PFSK-1 (cell line): ENCODE measurements around the gene USPL1.

Source experiments
- POLR2AphosphoS5 ChIP-seq: IDR thresholded peaks from 2 replicates; pipeline ENCODE4 v1.6.1; 2012; ENCODE audit warnings: low read depth, mild to moderate bottlenecking, control low read depth, low read length, moderate library complexity
- SIN3A ChIP-seq: IDR thresholded peaks from 2 replicates; pipeline ENCODE4 v1.6.1; 2012; ENCODE audit warnings: mild to moderate bottlenecking, low read length, moderate library complexity, borderline replicate concordance; ENCODE audit not compliant: insufficient read depth
- TAF1 ChIP-seq: IDR thresholded peaks from 2 replicates; pipeline ENCODE4 v1.6.1; 2012; ENCODE audit warnings: low read length, control low read depth, borderline replicate concordance; ENCODE audit not compliant: insufficient read depth
- TF ChIP-seq, protein P1 (sequence below), 2 experiments: IDR thresholded peaks; 2 replicates each; pipeline versions ENCODE4 v1.6.1 to v1.8.0; 2011 to 2012; ENCODE audit warnings: low read depth in 2 of 2, low read length in 2 of 2, control low read depth in 1 of 2, inconsistent platforms in 1 of 2, mild to moderate bottlenecking in 1 of 2, moderate library complexity in 1 of 2; ENCODE audit not compliant: insufficient read depth in 1 of 2

DNA sequence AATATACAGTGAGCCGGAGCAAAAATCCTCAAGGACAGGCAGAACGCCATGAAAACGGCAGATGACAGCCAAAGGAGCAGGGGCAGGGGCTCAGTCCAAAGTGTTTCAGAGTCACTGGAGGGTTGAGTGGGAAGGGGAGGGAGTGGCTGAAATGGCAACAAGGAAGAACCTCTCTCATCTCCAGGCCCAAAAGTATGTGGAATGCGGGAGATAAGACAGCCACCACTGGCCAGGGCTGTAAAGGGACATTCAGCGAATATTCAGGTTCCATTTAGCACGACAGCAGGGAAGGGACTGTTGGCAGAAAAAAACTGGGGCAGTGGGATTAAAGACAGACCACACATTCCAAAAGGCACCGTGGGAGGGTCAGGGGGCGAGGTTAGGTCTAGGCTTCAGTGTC, 48.4 kb downstream of the USPL1 start:
- TF ChIP-seq POLR2AphosphoS5 (no peak), TAF1 (no peak), SIN3A (no peak)
- TF ChIP-seq, protein P1, sequence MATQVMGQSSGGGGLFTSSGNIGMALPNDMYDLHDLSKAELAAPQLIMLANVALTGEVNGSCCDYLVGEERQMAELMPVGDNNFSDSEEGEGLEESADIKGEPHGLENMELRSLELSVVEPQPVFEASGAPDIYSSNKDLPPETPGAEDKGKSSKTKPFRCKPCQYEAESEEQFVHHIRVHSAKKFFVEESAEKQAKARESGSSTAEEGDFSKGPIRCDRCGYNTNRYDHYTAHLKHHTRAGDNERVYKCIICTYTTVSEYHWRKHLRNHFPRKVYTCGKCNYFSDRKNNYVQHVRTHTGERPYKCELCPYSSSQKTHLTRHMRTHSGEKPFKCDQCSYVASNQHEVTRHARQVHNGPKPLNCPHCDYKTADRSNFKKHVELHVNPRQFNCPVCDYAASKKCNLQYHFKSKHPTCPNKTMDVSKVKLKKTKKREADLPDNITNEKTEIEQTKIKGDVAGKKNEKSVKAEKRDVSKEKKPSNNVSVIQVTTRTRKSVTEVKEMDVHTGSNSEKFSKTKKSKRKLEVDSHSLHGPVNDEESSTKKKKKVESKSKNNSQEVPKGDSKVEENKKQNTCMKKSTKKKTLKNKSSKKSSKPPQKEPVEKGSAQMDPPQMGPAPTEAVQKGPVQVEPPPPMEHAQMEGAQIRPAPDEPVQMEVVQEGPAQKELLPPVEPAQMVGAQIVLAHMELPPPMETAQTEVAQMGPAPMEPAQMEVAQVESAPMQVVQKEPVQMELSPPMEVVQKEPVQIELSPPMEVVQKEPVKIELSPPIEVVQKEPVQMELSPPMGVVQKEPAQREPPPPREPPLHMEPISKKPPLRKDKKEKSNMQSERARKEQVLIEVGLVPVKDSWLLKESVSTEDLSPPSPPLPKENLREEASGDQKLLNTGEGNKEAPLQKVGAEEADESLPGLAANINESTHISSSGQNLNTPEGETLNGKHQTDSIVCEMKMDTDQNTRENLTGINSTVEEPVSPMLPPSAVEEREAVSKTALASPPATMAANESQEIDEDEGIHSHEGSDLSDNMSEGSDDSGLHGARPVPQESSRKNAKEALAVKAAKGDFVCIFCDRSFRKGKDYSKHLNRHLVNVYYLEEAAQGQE (IDR thresholded peaks at IDR 0.05; ENCODE audit: insufficient read depth in 1 of 2, low read depth in 2 of 2, low read length in 2 of 2) = no peak
